Kidney (tissue), 14 donors: Measurements from ENCODE around the gene GINS2. TPM values are rescaled to one million over a fixed set of nuclear protein-coding genes. Genes with fewer than 3 reads are reported as not detected.

ENCODE experiments used
- DNase-seq, 5 donors: peaks; one replicate each; pipeline ENCODE4 v3.0.0-alpha.2; 2013 to 2020
- FAIRE-seq: peaks from 2 replicates; lab custom pipeline; 2012; peaks lifted over from hg19 to GRCh38; lab: Jason Lieb, UNC
- H3K27ac ChIP-seq, 2 donors: one replicate each; pipeline ENCODE4 v1.7.0; 2013; ENCODE audit warnings: low read depth in 2 of 2, low read length in 2 of 2, inconsistent platforms in 1 of 2
- H3K27me3 ChIP-seq: one replicate; pipeline ENCODE4 v1.7.1; 2013; ENCODE audit warnings: low read length, inconsistent platforms; ENCODE audit not compliant: control insufficient read depth, insufficient read depth
- H3K36me3 ChIP-seq, 3 donors: one replicate each; pipeline versions ENCODE4 v1.7.0 to v1.7.1; 2013; ENCODE audit warnings: low read length in 3 of 3, control low read depth in 1 of 3, inconsistent platforms in 1 of 3; ENCODE audit not compliant: insufficient read depth in 3 of 3, control insufficient read depth in 2 of 3
- H3K4me1 ChIP-seq, 3 donors: one replicate each; pipeline versions ENCODE4 v1.7.0 to v1.7.1; 2013; ENCODE audit warnings: low read length in 3 of 3, inconsistent platforms in 1 of 3, low read depth in 1 of 3; ENCODE audit not compliant: control insufficient read depth in 2 of 3, insufficient read depth in 2 of 3
- H3K4me3 ChIP-seq, 3 donors: one replicate each; pipeline versions ENCODE4 v1.7.0 to v1.8.1; 2013; ENCODE audit warnings: low read length in 3 of 3, control low read depth in 1 of 3, inconsistent platforms in 1 of 3
- H3K9ac ChIP-seq, 3 donors: one replicate each; pipeline versions ENCODE4 v1.7.0 to v1.7.1; 2013; ENCODE audit warnings: low read length in 3 of 3, control low read depth in 1 of 3, inconsistent platforms in 1 of 3
- H3K9me3 ChIP-seq, 3 donors: one replicate each; pipeline versions ENCODE4 v1.7.0 to v1.7.1; 2013; ENCODE audit warnings: low read length in 3 of 3, control low read depth in 1 of 3, inconsistent platforms in 1 of 3; ENCODE audit not compliant: control insufficient read depth in 2 of 3, insufficient read depth in 1 of 3
- intact Hi-C: fragments of 100-400 bp; cut with DNase I; formaldehyde crosslinking; loops from one replicate; pipeline ENCODE4 v1.11.1; 2022
- polyA plus RNA-seq: library from polyadenylated mRNA; stranded (reverse); fragments of 350-450 nt; fragmentation: Illumina TruSeq; extraction: RNeasy Lipid Tissue Mini Kit (QIAGEN cat#74804); gene quantifications from one replicate; pipeline ENCODE4 v1.2.3, GENCODE V29; 2014; ENCODE audit warnings: low read depth, low replicate concordance; ENCODE audit not compliant: insufficient read depth
- total RNA-seq: library from RNA; stranded (reverse); fragmentation: NEBNext Ultra II Directional; extraction: Animal tissue kit (Norgen Biotek cat#: 25700); gene quantifications from one replicate; pipeline ENCODE4 v1.2.1, GENCODE V29; 2021
- TF ChIP-seq, protein P1 (sequence below): IDR thresholded peaks from 3 replicates; pipeline ENCODE4 v1.5.1; 2012; ENCODE audit warnings: mild to moderate bottlenecking, moderate library complexity, borderline replicate concordance; ENCODE audit not compliant: insufficient read depth; ENCODE audit errors: extremely low read depth
- donor health status: control.
- donor health status: control.
- donor health status: control.
- donor health status: control.
- donor health status: control.
- donor health status: DM: yes; HTN: yes; CAD: no.
- donor health status: Normal renal cell carcinoma (clear cell type).

The GINS2 gene
- total and polyA plus RNA-seq, 2 donors from 2014 or later = 0.88 to 0.97 TPM

DNA sequence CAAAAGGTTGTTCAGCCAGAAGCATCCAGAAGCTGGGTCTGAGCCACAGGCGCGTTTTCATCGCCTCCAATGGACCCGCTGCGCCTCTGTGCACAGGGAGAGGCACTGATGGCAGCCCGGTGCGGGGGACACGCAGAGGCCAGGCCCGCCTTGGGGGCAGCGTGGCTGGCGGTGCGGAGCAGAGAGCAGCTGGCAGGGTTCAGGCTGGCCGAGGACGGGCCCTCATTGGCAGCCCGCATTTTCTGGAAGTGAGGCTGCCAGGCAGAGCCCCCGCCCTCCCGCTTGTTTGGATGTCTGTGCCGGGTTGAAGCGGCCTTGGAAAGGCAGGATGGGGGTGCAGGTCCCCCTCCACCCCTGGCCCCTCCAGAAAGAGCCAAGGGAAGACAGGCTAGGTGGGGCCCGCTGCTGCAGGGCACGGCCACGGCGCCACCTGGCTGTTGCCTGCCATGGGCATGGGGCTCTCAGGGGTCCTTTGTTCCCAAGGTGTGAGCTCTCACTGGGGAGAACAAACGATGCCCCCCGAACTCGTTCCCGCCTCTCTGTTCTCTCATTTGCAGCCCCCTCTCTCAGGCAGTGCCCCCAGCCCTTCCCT lies 56.9 kb downstream of the GINS2 start:
- DNase-seq = peak in 1 of 5 donors; percentile 54
- TF ChIP-seq, protein P1, sequence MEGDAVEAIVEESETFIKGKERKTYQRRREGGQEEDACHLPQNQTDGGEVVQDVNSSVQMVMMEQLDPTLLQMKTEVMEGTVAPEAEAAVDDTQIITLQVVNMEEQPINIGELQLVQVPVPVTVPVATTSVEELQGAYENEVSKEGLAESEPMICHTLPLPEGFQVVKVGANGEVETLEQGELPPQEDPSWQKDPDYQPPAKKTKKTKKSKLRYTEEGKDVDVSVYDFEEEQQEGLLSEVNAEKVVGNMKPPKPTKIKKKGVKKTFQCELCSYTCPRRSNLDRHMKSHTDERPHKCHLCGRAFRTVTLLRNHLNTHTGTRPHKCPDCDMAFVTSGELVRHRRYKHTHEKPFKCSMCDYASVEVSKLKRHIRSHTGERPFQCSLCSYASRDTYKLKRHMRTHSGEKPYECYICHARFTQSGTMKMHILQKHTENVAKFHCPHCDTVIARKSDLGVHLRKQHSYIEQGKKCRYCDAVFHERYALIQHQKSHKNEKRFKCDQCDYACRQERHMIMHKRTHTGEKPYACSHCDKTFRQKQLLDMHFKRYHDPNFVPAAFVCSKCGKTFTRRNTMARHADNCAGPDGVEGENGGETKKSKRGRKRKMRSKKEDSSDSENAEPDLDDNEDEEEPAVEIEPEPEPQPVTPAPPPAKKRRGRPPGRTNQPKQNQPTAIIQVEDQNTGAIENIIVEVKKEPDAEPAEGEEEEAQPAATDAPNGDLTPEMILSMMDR = no peak
- peaks cover 0 to 22% (median 5%) of the 10 kb centered on the region in 3 donors for H3K4me1 ChIP-seq
- H3K27me3 ChIP-seq = no peaks in the 10 kb centered on the region
- peaks cover 0 to 7% (median 0%) of the 10 kb centered on the region in 3 donors for H3K9me3 ChIP-seq
- FAIRE-seq = no peak
- no peak overlapping the region for H3K4me3 ChIP-seq
- H3K9ac ChIP-seq = no peak overlapping the region
- H3K36me3 ChIP-seq = no peaks in the 10 kb centered on the region
- intact Hi-C loops = no loop called here
- no peak overlapping the region for H3K27ac ChIP-seq

- peaks cover 0 to 7% (median 0%) of the 10 kb centered on the region in 3 donors for H3K9me3 ChIP-seq
- FAIRE-seq (no peak), DNase-seq (no peak)
- H3K27ac ChIP-seq = no peak overlapping the region
- H3K4me3 ChIP-seq = no peak overlapping the region
- TF ChIP-seq, protein P1 = no peak
- H3K36me3 ChIP-seq = no peaks in the 10 kb centered on the region
- H3K27me3 ChIP-seq = no peaks in the 10 kb centered on the region
- intact Hi-C loops = no loop called here
- H3K9ac ChIP-seq = no peak overlapping the region
- peaks cover 0 to 24% (median 6%) of the 10 kb centered on the region in 3 donors for H3K4me1 ChIP-seq
Observed at GRCh38 chr16:85631230-85631629, 57.5 kb downstream of the GINS2 start.

DNA sequence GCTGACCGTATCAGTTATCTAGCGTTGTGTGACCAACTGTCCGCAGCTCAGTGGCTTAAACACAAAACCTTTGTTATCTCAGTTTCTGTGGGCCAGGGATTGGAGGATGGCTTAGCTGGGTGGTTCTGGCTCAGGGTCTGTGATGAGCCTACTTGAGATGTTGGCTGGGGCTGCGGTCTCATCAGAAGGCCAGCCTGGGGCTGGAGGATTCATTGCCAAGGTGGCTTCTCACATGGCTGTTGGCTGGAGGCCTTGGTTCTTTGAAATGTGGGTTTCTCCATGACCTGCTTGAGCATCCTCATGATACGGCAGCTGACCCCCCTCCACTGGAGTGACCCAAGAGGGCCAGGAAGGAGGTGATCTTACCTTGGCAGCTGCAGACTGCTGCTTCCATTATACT lies 58.9 kb downstream of the GINS2 start:
- H3K4me1 ChIP-seq = peaks cover 0 to 20% (median 15%) of the 10 kb centered on the region in 3 donors
- no peak for FAIRE-seq
- no peak overlapping the region for H3K27ac ChIP-seq

More for the DNA sequence above, 58.9 kb downstream of the GINS2 start:
- DNase-seq = no peak
- TF ChIP-seq, protein P1 = no peak
- no peaks in the 10 kb centered on the region for H3K36me3 ChIP-seq
- intact Hi-C loops = no loop called here
- H3K27me3 ChIP-seq = no peaks in the 10 kb centered on the region
- H3K9me3 ChIP-seq = peaks cover 0 to 7% (median 0%) of the 10 kb centered on the region in 3 donors
- H3K4me3 ChIP-seq = no peak overlapping the region
- H3K9ac ChIP-seq = no peak overlapping the region
